ENCODE results near the gene DNAJC3.

GRCh38 chr13:95641291-95642027, 35.5 kb upstream of the DNAJC3 start:
- TF ChIP-seq CTCF (IDR thresholded peaks at IDR 0.05) (no peak), POLR2A (IDR thresholded peaks at IDR 0.05) (no peak)
